Stimulated activated CD8-positive, alpha-beta memory T cell treated with anti-CD3 and anti-CD28 coated beads, Interleukin-15, amount 100 ng/mL, for 4 hours (primary cell): ENCODE measurements around the gene RGS1.

Experiments used
- DNase-seq, 2 donors: peaks; one replicate each; pipeline ENCODE4 v3.0.0-alpha.2; 2020; ENCODE audit warnings: low read depth in 2 of 2

The RGS1 gene

DNA sequence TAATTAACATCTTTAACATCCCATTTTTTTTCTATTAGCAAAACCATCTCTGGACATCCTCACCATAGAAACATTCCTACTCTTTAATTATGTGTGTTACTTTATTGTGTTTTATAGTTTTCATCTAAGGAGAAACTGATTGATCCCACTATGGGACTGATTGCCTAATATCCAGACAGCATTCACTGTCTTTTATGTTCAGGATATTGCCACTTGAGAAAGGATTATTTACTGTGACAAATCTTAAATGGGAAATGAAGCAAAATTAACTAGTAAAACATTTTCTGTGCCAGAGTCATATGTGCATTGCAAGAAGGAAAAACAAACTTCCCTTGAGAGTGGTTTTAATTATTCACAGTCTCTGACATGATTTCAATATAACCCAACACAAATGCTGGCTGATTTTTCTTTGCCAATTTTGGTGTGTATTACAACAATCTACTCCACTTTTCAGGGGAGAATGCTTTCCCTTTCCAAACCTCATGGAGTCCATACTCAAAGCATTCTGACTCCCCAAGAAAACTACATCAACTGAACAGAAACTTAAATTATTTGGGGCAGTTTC is 44.6 kb downstream of the RGS1 start:
- DNase-seq: no peak

DNA sequence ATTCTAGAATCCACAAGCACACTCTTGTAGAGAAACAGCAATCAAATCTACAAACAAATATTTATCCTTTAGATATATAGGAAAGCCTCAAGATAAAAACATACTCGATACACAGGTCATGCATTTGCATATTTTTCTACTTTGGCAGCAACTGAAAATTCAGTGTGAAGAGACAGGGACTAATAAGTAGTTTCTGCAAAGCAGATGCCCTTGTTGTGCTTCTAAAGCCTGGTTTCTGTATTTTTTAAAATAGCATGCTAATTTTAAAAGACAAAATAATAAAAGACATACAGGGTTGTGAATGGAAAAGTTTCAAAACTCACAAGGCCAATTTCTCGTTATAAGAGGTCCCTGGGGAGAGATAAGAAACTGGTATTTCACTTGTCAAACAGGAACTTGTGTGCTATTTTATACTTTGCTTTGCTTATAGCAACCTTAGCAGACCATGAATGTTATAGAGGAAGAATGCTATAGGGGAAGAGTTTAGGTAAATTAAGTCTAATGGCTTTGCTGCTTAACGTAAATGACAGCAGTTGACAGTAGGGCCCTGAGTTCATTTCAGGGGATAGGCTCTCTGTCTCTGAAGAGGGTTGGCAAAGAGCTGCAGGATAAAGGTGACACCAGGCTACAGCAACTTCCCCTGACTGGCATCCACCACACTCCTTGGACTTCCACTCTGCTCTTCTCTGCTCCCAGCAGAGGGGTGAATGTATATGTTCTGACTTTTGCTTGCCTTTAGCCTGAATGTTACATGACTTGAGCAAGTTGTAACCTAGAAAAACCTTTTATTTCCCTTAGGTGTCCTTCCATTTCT is 51.0 kb downstream of the RGS1 start:
- DNase-seq: no peak

DNA sequence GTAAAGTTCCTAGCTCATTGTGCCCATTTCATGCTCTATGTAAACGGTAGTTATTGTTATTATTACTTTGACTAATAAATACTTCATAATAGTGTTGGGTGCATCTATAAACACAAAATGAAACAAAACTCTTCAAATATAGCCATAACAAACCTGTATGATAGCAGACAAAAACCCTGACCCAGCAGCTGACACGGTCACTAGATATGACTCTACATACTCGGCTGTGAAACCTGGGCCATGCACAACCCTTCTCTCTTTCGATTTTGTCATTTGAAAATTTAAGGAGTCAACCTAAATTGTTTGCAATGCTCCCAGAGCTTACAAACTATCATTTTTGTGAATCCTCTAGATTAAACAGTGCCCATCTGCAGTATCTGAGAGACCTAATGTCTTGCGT is 52.3 kb downstream of the RGS1 start:
- DNase-seq: no peak

DNA sequence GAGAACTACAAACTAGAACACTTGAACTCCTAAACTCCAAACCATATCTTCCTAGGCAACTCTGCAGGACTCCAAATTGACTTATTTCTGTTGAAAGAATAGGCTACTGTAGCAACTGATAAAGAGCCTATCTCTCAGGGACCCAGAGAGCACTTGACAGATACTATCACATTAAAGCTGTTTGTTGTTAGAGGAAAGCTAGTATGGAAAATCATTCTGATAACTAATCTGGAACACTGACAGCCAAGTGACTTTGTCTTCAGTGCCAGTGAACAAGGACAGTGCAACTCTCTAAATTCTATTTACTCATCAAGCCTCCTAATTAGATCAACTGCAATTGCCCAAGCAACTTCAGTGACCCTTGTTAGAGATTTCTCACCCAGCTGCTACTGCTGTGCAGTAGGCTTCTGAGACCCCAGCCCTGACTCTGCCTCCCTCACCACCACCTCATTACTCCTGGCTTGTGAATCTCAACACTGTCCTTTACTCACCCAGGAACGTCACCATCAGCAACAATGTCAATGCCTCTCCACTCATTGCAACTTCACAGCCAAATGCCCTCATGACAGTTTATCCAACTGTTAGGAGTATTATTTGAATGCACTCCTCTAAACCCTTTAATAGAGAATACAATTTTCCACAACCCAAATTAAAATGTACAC is 53.0 kb downstream of the RGS1 start:
- no peak for DNase-seq

DNA sequence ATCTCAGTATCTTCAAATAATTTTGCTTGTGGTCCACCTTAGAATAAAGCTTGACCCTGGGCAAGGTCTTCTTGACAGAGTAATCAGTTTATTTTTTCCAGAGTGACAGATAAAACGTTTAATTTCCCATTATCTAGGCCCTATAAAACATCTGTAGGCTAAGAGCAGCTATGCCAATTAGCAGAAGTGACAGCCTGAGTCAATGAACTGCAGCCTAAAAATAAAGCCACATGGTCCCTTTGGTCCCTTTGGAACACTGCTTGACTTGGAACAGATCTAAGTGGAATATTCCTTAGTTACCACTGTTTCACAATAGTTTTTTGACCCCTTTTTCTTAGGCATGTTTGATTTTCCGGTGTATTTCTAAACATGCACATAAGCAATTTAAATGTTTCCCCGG is 54.0 kb downstream of the RGS1 start:
- DNase-seq: no peak
